CD14-positive monocyte (primary cell): ENCODE measurements around the gene TLCD3A. TPM values are rescaled to one million over a fixed set of nuclear protein-coding genes. Genes with fewer than 3 reads are reported as not detected.

Experiments
- DNase-seq, 3 donors: peaks; one replicate each; pipeline ENCODE4 v3.0.0-alpha.2; 2011 to 2022
- H2AFZ ChIP-seq: 2 replicates; pipeline ENCODE4 v1.6.0; 2012; ENCODE audit warnings: mild to moderate bottlenecking, low read depth, low read length, inconsistent platforms; ENCODE audit not compliant: insufficient read depth, poor library complexity, severe bottlenecking
- H3K27ac ChIP-seq, 2 donors: 1 replicate in 1 of 2; 2 replicates in 1 of 2; pipeline ENCODE4 v1.5.1; 2012 to 2013; ENCODE audit warnings: low read length in 2 of 2, control low read depth in 1 of 2, inconsistent platforms in 1 of 2, low read depth in 1 of 2, mild to moderate bottlenecking in 1 of 2
- H3K27me3 ChIP-seq, 2 donors: one replicate each; pipeline versions ENCODE4 v1.6.0 to v1.6.1; 2011 to 2013; ENCODE audit warnings: low read length in 2 of 2; ENCODE audit not compliant: control insufficient read depth in 2 of 2, insufficient read depth in 2 of 2
- H3K36me3 ChIP-seq, 2 donors: replicated peaks in 1 of 2; 1 replicate in 1 of 2; 2 replicates in 1 of 2; pipeline versions ENCODE4 v1.5.1 to v1.6.1; 2012 to 2013; ENCODE audit warnings: low read length in 2 of 2, control low read depth in 1 of 2, inconsistent platforms in 1 of 2, mild to moderate bottlenecking in 1 of 2; ENCODE audit not compliant: insufficient read depth in 2 of 2, control insufficient read depth in 1 of 2
- H3K4me1 ChIP-seq, 2 donors: 1 replicate in 1 of 2; 2 replicates in 1 of 2; pipeline versions ENCODE4 v1.5.1 to v1.6.1; 2012 to 2013; ENCODE audit warnings: low read length in 2 of 2, control low read depth in 1 of 2, inconsistent platforms in 1 of 2, mild to moderate bottlenecking in 1 of 2, moderate library complexity in 1 of 2; ENCODE audit not compliant: insufficient read depth in 2 of 2, control insufficient read depth in 1 of 2
- H3K4me2 ChIP-seq: replicated peaks from 2 replicates; pipeline ENCODE3; 2012; ENCODE audit warnings: low read length, moderate library complexity, mild to moderate bottlenecking; ENCODE audit not compliant: poor library complexity, severe bottlenecking; ENCODE audit errors: extremely low read depth
- H3K4me3 ChIP-seq, 3 experiments: fragments of 200-600 bp in 1 of 3; sonication (generic) in 1 of 3; replicated peaks in 1 of 3; 1 replicate in 2 of 3; 2 replicates in 1 of 3; pipeline ENCODE4 v1.5.1; 2011 to 2013; ENCODE audit warnings: low read length in 3 of 3, mild to moderate bottlenecking in 3 of 3, control low read depth in 2 of 3, low read depth in 2 of 3, inconsistent platforms in 1 of 3, moderate library complexity in 1 of 3
- H3K79me2 ChIP-seq: 2 replicates; pipeline ENCODE4 v1.6.0; 2012; ENCODE audit warnings: mild to moderate bottlenecking, control low read depth, inconsistent platforms, low read length, moderate library complexity; ENCODE audit not compliant: insufficient read depth
- H3K9ac ChIP-seq: 2 replicates; pipeline ENCODE4 v1.6.0; 2017; ENCODE audit warnings: low read length, mild to moderate bottlenecking; ENCODE audit not compliant: insufficient read depth, poor library complexity, severe bottlenecking
- H3K9me3 ChIP-seq, 2 donors: replicated peaks in 1 of 2; 1 replicate in 1 of 2; 2 replicates in 1 of 2; pipeline versions ENCODE4 v1.5.1 to v1.6.1; 2012 to 2013; ENCODE audit warnings: low read length in 2 of 2, control low read depth in 1 of 2; ENCODE audit not compliant: control insufficient read depth in 1 of 2, insufficient read depth in 1 of 2
- H4K20me1 ChIP-seq: 2 replicates; pipeline ENCODE4 v1.6.0; 2012; ENCODE audit warnings: mild to moderate bottlenecking, low read length, control low read depth, moderate library complexity; ENCODE audit not compliant: insufficient read depth
- H3K27ac Mint-ChIP-seq, 7 donors: one replicate each; pipeline ENCODE4 v1.8.0; 2020; ENCODE audit warnings: mild to moderate bottlenecking in 7 of 7, mixed read lengths in 7 of 7, moderate library complexity in 6 of 7, inconsistent platforms in 2 of 7
- H3K27me3 Mint-ChIP-seq, 3 donors: one replicate each; pipeline ENCODE4 v1.8.0; 2021 to 2022; ENCODE audit warnings: low read depth in 3 of 3, mild to moderate bottlenecking in 3 of 3, mixed read lengths in 3 of 3, moderate library complexity in 3 of 3, inconsistent platforms in 1 of 3
- H3K36me3 Mint-ChIP-seq, 2 donors: one replicate each; pipeline ENCODE4 v1.8.0; 2020; ENCODE audit warnings: mixed read lengths in 2 of 2, inconsistent platforms in 1 of 2, mild to moderate bottlenecking in 1 of 2
- H3K4me1 Mint-ChIP-seq: one replicate; pipeline ENCODE4 v1.8.0; 2020; ENCODE audit warnings: mild to moderate bottlenecking, mixed read lengths
- H3K4me3 Mint-ChIP-seq, 2 donors: one replicate each; pipeline ENCODE4 v1.8.0; 2020; ENCODE audit warnings: mild to moderate bottlenecking in 2 of 2, mixed read lengths in 2 of 2, moderate library complexity in 1 of 2
- H3K9me3 Mint-ChIP-seq, 7 donors: one replicate each; pipeline ENCODE4 v1.8.0; 2020 to 2022; ENCODE audit warnings: mixed read lengths in 7 of 7, mild to moderate bottlenecking in 6 of 7, moderate library complexity in 6 of 7, inconsistent platforms in 2 of 7
- WGBS: methylation state at CpG from one replicate; pipeline ENCODE4 v1.1.5; 2013; ENCODE audit warnings: missing lambda C conversion rate; ENCODE audit not compliant: insufficient coverage; 5-methylcytosine and 5-hydroxymethylcytosine counted together
- intact Hi-C, 2 donors: fragments of 100-400 bp; cut with micrococcal nuclease; formaldehyde crosslinking; loops; one replicate each; pipeline versions ENCODE4 v1.15.0 to v1.15.1; 2023
- polyA plus RNA-seq, 3 donors: library from polyadenylated mRNA; depleted of rRNA in 1 of 3; unstranded in 2 of 3; stranded (reverse) in 1 of 3; fragments of 300-500 nt in 2 of 3; fragments of >200 nt in 1 of 3; fragmentation: Illumina TruSeq in 2 of 3; gene quantifications; 1 replicate in 2 of 3; 2 replicates in 1 of 3; pipeline ENCODE4 v1.2.3, GENCODE V29; 2012 to 2021
- TF ChIP-seq, protein P1 (sequence below): fragments of 200-600 bp; IDR thresholded peaks from one replicate; pipeline ENCODE4 v1.8.0; 2022; ENCODE audit warnings: antibody characterized with exemption, mild to moderate bottlenecking

Gene TLCD3A
- polyA plus RNA-seq, 3 donors, result 0.09 to 1.8 (median 0.13) TPM

DNA sequence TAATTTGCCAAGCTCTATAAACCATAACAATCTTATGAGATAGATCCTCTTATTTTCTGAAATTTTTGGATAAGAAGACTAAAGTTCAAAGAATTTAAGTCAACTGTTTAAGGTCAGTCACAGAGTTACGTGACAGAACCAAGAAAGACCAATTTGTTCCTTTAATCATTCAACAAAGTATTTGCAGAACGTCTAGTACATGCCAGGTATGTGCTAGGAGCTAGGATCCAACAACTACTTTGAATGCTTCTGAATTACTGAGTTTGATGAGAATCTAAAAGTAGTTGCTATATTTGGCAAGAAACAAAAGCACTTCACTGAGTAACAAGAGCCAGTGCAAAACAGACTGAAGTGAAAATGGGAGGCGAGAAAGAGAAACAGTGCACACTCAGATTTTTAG is 34.7 kb downstream of the TLCD3A start:
- H3K27me3 Mint-ChIP-seq, result no peaks in the 10 kb centered on the region
- no peak overlapping the region for H3K27ac ChIP-seq
- H3K9me3 Mint-ChIP-seq, result peaks cover 0 to 1% (median 0%) of the 10 kb centered on the region in 7 donors
- H3K4me3 ChIP-seq, result no peak overlapping the region
- no peak overlapping the region for H2AFZ ChIP-seq
- H3K36me3 ChIP-seq, result peaks cover 62 to 76% of the 10 kb centered on the region in 2 donors
- H3K4me1 ChIP-seq, result no peaks in the 10 kb centered on the region
- peaks cover 66 to 84% of the 10 kb centered on the region in 2 donors for H3K36me3 Mint-ChIP-seq
- no peak overlapping the region for H3K4me3 Mint-ChIP-seq
- TF ChIP-seq, protein P1, sequence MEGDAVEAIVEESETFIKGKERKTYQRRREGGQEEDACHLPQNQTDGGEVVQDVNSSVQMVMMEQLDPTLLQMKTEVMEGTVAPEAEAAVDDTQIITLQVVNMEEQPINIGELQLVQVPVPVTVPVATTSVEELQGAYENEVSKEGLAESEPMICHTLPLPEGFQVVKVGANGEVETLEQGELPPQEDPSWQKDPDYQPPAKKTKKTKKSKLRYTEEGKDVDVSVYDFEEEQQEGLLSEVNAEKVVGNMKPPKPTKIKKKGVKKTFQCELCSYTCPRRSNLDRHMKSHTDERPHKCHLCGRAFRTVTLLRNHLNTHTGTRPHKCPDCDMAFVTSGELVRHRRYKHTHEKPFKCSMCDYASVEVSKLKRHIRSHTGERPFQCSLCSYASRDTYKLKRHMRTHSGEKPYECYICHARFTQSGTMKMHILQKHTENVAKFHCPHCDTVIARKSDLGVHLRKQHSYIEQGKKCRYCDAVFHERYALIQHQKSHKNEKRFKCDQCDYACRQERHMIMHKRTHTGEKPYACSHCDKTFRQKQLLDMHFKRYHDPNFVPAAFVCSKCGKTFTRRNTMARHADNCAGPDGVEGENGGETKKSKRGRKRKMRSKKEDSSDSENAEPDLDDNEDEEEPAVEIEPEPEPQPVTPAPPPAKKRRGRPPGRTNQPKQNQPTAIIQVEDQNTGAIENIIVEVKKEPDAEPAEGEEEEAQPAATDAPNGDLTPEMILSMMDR, result no peak
- no peak for DNase-seq
- H3K9me3 ChIP-seq, result no peaks in the 10 kb centered on the region
- WGBS, result 96% methylated on average over 2 of the region's 3 CpGs
- no peaks in the 10 kb centered on the region for H4K20me1 ChIP-seq
- H3K27ac Mint-ChIP-seq, result no peak overlapping the region
- intact Hi-C loops, result no loop called here
- no peaks in the 10 kb centered on the region for H3K27me3 ChIP-seq
- no peaks in the 10 kb centered on the region for H3K79me2 ChIP-seq
- H3K4me1 Mint-ChIP-seq, result no peaks in the 10 kb centered on the region
- H3K4me2 ChIP-seq, result no peak overlapping the region
- H3K9ac ChIP-seq, result no peak overlapping the region

DNA sequence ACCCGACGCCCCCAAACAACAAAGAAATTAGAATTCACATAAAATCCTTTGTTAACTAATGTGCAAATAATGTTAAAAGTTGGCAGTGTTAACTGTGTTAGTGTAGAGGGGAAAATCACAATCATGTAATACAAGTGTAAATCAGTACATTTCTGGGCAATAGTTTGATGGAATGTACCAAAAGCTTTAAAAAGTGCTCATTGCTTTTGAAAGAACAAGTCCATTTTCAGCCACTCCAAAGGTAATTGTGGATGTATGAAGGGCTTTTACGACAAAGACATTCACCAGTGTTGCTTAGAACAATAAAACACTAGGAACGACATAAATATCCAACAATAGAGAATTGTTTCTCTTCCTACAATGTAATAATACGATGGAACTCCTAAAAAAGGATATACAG is 40.6 kb downstream of the TLCD3A start:
- H3K4me1 ChIP-seq, result no peaks in the 10 kb centered on the region
- H3K27me3 Mint-ChIP-seq, result no peaks in the 10 kb centered on the region
- H3K4me3 ChIP-seq, result no peak overlapping the region
- no peak overlapping the region for H3K4me2 ChIP-seq
- no peaks in the 10 kb centered on the region for H3K79me2 ChIP-seq
- no peaks in the 10 kb centered on the region for H3K9me3 Mint-ChIP-seq
- H3K36me3 ChIP-seq, result peaks cover 79 to 93% of the 10 kb centered on the region in 2 donors
- peaks cover 82 to 91% of the 10 kb centered on the region in 2 donors for H3K36me3 Mint-ChIP-seq
- no peaks in the 10 kb centered on the region for H4K20me1 ChIP-seq
- no peak overlapping the region for H3K27ac ChIP-seq
- H2AFZ ChIP-seq, result no peak overlapping the region
- TF ChIP-seq, protein P1, result no peak
- H3K9ac ChIP-seq, result no peak overlapping the region
- WGBS, result no CpG with 5 or more reads among the region's 5 CpGs
- no peak overlapping the region for H3K4me3 Mint-ChIP-seq
- DNase-seq, result no peak
- no peaks in the 10 kb centered on the region for H3K4me1 Mint-ChIP-seq
- H3K27ac Mint-ChIP-seq, result no peak overlapping the region
- H3K27me3 ChIP-seq, result no peaks in the 10 kb centered on the region
- intact Hi-C loops, result no loop called here
- H3K9me3 ChIP-seq, result no peaks in the 10 kb centered on the region
